H1 (cell line): ENCODE results near the gene PPP1R15B.

Experiments
- HDAC2 ChIP-seq, 2 experiments: fragments of 300-600 bp in 1 of 2; sonication (generic) in 1 of 2; IDR thresholded peaks; 2 replicates each; pipeline ENCODE4 v1.6.1; 2011 to 2012; ENCODE audit warnings: low read depth in 2 of 2, low read length in 2 of 2, mild to moderate bottlenecking in 2 of 2, moderate library complexity in 2 of 2, borderline replicate concordance in 1 of 2, inconsistent platforms in 1 of 2
- JUN ChIP-seq: IDR thresholded peaks from 2 replicates; pipeline ENCODE4 v1.6.1; 2011; ENCODE audit warnings: low read depth, mild to moderate bottlenecking, improper control_type of control experiment, low read length
- RBBP5 ChIP-seq: IDR thresholded peaks from 2 replicates; pipeline ENCODE4 v1.7.1; 2012; ENCODE audit warnings: low read depth, mild to moderate bottlenecking, inconsistent platforms, low read length, moderate library complexity, borderline replicate concordance
- SUZ12 ChIP-seq: fragments of 200-600 bp; sonication (generic); IDR thresholded peaks from 2 replicates; pipeline ENCODE4 v1.6.1; 2012; ENCODE audit warnings: mild to moderate bottlenecking, inconsistent platforms, low read length, moderate library complexity, mixed read lengths
- TF ChIP-seq, protein P1 (sequence below), 3 experiments: IDR thresholded peaks; 1 replicate in 2 of 3; 2 replicates in 1 of 3; pipeline versions ENCODE4 v1.5.1 to v1.6.1; 2011; ENCODE audit warnings: low read length in 3 of 3, mild to moderate bottlenecking in 3 of 3, inconsistent platforms in 2 of 3, low read depth in 1 of 3, moderate library complexity in 1 of 3; ENCODE audit not compliant: insufficient read depth in 1 of 3; ENCODE audit errors: control extremely low read depth in 1 of 3

DNA sequence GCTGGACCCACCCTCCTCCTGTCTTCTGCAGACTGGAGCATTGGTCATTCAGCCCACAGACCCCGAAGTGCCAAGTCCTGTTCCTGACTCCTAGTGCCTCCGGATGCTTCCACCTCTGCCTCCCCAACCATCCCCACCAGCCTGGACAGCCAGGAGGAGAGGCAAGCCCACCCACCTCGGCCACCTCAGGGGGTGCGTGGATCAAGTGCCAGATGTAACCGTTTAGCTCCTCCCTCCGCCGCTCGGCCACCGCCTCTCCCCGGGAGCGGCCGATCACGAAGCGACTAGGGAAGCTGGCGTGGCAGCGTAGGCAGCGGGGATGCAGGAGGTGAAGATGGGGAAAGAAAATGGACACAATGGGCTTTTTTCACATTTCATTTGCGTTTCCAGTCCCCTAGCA is 18.1 kb upstream of the PPP1R15B start:
- TF ChIP-seq HDAC2 (IDR thresholded peaks at IDR 0.05; ENCODE audit: borderline replicate concordance in 1 of 2, low read depth in 2 of 2, low read length in 2 of 2) (no peak), RBBP5 (no peak), JUN (no peak), SUZ12 (no peak)
- TF ChIP-seq, protein P1, sequence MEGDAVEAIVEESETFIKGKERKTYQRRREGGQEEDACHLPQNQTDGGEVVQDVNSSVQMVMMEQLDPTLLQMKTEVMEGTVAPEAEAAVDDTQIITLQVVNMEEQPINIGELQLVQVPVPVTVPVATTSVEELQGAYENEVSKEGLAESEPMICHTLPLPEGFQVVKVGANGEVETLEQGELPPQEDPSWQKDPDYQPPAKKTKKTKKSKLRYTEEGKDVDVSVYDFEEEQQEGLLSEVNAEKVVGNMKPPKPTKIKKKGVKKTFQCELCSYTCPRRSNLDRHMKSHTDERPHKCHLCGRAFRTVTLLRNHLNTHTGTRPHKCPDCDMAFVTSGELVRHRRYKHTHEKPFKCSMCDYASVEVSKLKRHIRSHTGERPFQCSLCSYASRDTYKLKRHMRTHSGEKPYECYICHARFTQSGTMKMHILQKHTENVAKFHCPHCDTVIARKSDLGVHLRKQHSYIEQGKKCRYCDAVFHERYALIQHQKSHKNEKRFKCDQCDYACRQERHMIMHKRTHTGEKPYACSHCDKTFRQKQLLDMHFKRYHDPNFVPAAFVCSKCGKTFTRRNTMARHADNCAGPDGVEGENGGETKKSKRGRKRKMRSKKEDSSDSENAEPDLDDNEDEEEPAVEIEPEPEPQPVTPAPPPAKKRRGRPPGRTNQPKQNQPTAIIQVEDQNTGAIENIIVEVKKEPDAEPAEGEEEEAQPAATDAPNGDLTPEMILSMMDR (IDR thresholded peaks at IDR 0.05; ENCODE audit: control extremely low read depth in 1 of 3, insufficient read depth in 1 of 3, low read depth in 1 of 3, low read length in 3 of 3) = no peak
